22Rv1 (cell line): ENCODE data around the gene FAM240B.

Source experiments
- CTCF ChIP-seq: fragments of 450-650 bp; IDR thresholded peaks from 2 replicates; pipeline ENCODE4 v1.5.1; 2017; ENCODE audit warnings: mild to moderate bottlenecking
- ZFX ChIP-seq: fragments of 450-650 bp; IDR thresholded peaks from 2 replicates; pipeline ENCODE4 v1.6.1; 2017; ENCODE audit warnings: antibody characterized with exemption, borderline replicate concordance

- TF ChIP-seq CTCF (no peak), ZFX (no peak)
Measured at GRCh38 chr9:38696999-38697398, 22.9 kb downstream of the FAM240B start.
